NCI-H345 treated with DMSO at 0.1 percent for 48 hours (cell line): Measurements from ENCODE around the gene PTPN18.

Source experiments
- DNase-seq: peaks from one replicate; lab custom pipeline; 2025; ENCODE audit not compliant: unreplicated experiment; lab: John Stamatoyannopoulos, UW

PTPN18 gene

DNA sequence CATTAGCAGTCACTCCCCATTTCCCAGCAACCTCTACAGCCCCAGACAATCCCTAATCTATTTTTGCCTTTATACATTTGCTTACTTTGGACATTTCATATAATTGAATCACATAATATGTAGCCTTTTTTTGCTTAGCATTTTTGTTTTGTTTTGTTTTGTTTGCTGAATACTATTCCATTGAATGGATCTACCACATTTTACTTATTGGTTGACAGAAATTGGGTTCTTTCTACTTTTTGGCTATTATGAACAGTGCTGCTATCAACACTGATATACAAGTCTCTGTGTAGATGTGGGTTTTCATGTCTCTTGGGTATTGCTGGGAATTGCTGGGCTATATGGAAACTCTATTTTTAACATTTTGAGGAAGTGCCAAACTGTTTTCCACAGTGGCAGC, 7.6 kb downstream of the PTPN18 start:
- no peak for DNase-seq

GRCh38 chr2:130365075-130365474, 9.2 kb downstream of the PTPN18 start:
- DNase-seq, result no peak

DNA sequence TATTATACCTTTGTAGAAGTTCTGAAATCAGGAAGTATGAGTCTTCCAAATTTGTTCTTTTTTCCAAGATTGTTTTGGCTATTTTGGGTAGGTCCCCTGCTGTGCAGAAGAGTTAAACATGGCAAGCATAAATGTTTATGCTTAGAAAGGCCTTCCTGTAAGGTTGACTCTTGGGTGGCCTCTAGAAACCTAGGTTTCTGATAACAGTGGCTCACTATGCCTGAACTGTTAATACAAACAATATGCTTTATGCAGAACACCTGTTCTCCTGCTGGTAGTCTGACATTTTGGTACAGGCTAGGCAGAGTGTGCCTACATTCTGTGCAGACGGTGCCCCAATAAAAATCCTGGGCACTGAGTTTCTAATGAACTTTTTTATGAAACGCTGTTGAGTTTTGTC, 10.1 kb downstream of the PTPN18 start:
- no peak for DNase-seq

DNA sequence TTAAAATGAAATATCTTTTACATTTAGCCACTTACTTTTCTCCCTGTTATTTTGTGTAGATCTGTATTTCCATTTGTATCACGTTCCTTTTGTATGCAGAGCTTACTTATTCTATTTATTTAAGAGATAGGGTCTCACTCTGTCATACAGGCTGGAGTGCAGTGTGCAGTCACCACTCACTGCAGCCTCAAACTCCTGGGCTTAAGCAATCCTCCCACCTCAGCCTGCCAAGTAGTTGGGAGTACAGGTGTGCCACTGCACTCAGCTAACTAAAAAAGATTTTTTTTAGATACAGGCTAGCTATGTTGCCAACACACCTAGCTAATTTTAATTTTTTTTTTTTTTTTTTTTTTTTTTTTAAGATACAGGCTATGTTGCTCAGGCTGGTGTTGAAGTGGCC, 10.9 kb downstream of the PTPN18 start:
- DNase-seq, result no peak

DNA sequence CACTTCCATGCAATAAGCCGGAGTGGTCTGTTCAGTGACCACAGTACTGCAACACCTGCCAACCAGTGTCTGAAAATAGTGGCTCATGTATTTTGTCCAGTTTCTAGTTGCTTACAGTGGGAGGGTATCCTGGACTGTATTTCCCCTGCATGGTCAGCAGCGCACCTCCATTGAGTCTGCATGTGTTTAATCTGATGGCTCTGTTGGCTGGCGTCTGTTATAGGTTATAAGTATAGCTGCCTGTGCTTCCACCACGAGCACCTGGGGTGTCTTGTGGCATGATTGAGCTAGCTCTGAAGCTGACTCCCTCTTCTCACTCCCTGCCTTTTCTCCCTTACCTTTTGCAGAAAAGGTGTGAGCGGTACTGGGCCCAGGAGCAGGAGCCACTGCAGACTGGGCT, 12.9 kb downstream of the PTPN18 start:
- DNase-seq, result no peak

- no peak for DNase-seq
Measured at GRCh38 chr2:130369311-130369964, 13.6 kb downstream of the PTPN18 start.

- no peak for DNase-seq
Measured at GRCh38 chr2:130369965-130370341, 14.1 kb downstream of the PTPN18 start.

- no peak for DNase-seq
Measured at GRCh38 chr2:130370490-130370889, 14.6 kb downstream of the PTPN18 start.

DNA sequence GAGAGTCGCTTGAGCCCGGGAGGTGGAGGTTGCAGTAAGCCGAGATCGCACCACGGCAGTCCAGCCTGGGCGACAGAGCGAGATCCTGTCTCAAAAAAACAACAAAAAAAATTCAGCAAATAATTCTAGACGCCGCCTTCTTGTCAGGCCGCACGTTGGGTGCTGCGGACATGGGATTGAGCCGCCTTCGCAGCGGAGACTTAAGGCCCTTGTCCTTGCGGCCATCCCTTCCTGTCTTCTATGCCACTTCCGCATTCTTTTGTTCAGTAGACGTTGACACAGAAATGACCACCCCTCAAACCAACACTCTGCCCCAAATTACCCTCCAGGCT, 15.8 kb downstream of the PTPN18 start:
- DNase-seq, result no peak

DNA sequence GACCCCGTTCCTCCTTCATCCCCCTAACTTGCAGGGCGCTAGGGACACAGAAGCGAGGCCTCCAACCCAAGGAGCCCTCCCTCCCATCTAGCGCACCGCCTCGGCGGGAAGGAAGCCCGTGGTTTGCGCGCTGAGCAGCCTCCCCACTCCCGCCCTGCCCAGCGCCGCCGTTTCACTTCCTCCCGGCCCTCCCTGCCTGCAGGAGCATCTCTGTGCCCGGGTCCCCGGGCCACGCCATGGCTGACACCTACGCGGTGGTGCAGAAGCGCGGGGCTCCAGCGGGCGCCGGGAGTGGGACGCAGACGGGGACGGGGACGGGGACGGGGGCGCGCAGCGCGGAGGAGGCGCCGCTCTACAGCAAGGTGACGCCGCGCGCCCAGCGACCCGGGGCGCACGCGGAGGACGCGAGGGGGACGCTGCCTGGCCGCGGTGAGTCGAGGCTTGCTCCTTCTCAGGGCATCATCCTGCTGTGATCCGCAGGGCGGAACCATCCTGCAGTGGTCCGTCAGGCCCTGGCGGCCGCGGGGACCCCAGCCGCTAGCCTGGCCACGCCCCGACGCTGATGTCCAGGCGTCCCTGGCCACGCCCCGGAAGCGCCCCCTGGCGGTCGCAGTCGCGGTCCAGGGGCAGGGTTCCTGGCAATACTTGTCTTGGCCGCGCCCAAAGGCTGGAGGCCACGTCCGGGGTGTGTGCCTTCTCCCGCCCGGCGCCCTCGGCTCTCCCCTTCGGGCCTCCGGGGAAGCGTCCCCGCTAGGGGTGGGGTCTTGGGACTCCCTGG, 16.4 kb downstream of the PTPN18 start:
- peak; percentile 70 for DNase-seq

DNA sequence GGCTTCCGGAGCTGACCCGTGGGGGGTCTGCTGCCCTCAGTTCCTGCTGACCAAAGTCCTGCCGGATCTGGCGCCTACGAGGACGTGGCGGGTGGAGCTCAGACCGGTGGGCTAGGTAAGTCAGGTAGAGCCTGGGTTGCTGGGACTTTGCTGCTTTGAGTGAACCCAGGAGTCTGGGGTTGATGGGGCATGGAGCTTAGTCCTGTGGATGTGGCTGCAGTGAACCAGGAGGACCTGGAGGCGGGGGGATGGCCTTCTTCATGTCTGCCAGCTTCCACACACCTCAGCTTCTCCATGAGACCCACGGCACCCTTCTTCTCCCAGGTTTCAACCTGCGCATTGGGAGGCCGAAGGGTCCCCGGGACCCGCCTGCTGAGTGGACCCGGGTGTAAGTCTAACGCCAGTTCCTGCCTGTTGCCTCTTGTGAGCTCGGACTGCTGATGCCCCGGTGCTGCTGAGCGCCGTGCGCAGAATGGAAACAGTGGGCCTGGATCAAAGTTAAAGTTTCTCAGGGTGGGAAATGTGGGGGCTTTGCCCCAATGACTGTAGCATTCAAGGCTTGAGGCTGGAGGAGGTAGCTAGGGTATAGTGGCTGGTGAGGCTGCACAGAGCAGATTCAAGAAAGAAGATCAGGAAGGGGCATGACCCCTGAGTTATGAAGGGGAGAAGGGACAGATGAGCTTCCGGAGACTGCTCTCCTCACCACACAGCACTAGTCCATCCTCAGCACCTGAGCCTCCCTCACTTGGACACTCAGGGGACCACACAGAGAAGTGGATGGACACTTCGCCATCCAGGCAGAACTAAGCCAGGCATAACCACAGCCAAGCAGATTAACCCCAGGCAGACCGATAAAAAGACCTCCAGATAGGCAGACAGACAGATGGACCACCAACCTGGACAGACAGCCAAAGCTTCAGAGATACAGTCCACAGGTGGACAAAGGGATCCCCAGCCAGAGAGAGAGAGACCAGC, 17.3 kb downstream of the PTPN18 start:
- DNase-seq, result no peak

- DNase-seq, result no peak
Measured at GRCh38 chr2:130373808-130374365, 18.0 kb downstream of the PTPN18 start.

DNA sequence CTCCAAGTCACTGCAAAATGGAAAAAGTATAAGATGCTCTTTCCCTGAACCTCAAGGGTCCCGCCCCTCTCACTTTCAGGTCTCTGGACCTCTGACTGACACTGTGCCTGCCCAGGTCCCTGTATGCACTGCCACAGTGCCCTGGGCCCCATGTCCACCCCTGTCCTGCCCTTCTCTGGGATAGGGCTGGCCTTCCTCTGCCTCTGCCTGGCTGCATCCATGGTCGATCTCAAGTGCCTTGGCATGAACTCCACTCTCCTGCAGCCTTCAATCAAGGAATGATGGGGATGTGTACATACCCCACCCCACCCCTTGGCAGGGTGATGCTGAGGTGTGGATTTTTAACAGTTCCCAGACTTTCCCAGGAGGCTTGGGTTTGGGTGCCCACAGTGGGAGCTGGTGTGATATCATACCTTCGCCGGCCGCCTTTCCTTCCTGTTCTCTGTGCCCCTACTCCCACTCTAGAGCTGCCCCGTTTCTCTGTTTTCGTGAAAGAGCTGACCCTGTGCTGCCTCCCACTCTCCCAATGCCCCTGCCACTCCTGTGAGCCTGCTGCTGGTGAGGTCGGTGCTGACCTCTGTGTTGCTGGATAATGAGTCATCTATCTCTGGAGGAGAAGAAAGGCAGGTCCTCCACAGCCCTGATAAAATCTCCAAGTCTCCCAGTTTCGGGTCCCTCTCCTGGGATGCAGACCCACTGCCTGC, 18.9 kb downstream of the PTPN18 start:
- DNase-seq, result no peak

GRCh38 chr2:130375291-130376266, 19.7 kb downstream of the PTPN18 start:
- DNase-seq, result no peak

- no peak for DNase-seq
Measured at GRCh38 chr2:130376433-130377293, 20.8 kb downstream of the PTPN18 start.

- no peak for DNase-seq
Measured at GRCh38 chr2:130377491-130377890, 21.6 kb downstream of the PTPN18 start.

- no peak for DNase-seq
Measured at GRCh38 chr2:130378206-130378897, 22.5 kb downstream of the PTPN18 start.

- no peak for DNase-seq
Measured at GRCh38 chr2:130378898-130379214, 23.0 kb downstream of the PTPN18 start.
